ENCODE data around the gene MVB12B. TPM values are rescaled to one million over a fixed set of nuclear protein-coding genes. Genes with fewer than 3 reads are reported as not detected.

MVB12B gene
- total RNA-seq, 1 donor from 2014 or later, result 16.5 TPM

GRCh38 chr9:126417684-126418083 is 91.1 kb downstream of the MVB12B start:
- intact Hi-C loops (cut with DNase I), result no loop called here
- H3K4me3 ChIP-seq, result no peak overlapping the region
- H3K9me3 ChIP-seq, result no peaks in the 10 kb centered on the region
- peaks cover 0 to 7% of the 10 kb centered on the region in 2 donors for H3K36me3 ChIP-seq
- TF ChIP-seq POLR2A (IDR thresholded peaks at IDR 0.05) (no peak), CTCF (IDR thresholded peaks at IDR 0.05) (no peak), POLR2AphosphoS5 (IDR thresholded peaks at IDR 0.05; ENCODE audit: insufficient read depth in 1 of 2, low read depth in 1 of 2) (no peak)
- H3K27me3 ChIP-seq, result no peaks in the 10 kb centered on the region
- DNase-seq (ENCODE audit: extremely low spot score in 2 of 2), result no peak
- H3K4me1 ChIP-seq, result peaks cover under 1% of the 10 kb centered on the region
- H3K27ac ChIP-seq, result no peak overlapping the region

GRCh38 chr9:126418608-126419007 is 92.0 kb downstream of the MVB12B start:
- no peak for DNase-seq (ENCODE audit: extremely low spot score in 2 of 2)
- no peak overlapping the region for H3K27ac ChIP-seq
- no peaks in the 10 kb centered on the region for H3K27me3 ChIP-seq
- H3K36me3 ChIP-seq, result peaks cover 0 to 7% of the 10 kb centered on the region in 2 donors
- H3K4me1 ChIP-seq, result no peaks in the 10 kb centered on the region
- H3K9me3 ChIP-seq, result no peaks in the 10 kb centered on the region
- H3K4me3 ChIP-seq, result no peak overlapping the region
- intact Hi-C loops (cut with DNase I), result no loop called here
- TF ChIP-seq POLR2A (IDR thresholded peaks at IDR 0.05) (no peak), POLR2AphosphoS5 (IDR thresholded peaks at IDR 0.05; ENCODE audit: insufficient read depth in 1 of 2, low read depth in 1 of 2) (no peak), CTCF (IDR thresholded peaks at IDR 0.05) (no peak)

DNA sequence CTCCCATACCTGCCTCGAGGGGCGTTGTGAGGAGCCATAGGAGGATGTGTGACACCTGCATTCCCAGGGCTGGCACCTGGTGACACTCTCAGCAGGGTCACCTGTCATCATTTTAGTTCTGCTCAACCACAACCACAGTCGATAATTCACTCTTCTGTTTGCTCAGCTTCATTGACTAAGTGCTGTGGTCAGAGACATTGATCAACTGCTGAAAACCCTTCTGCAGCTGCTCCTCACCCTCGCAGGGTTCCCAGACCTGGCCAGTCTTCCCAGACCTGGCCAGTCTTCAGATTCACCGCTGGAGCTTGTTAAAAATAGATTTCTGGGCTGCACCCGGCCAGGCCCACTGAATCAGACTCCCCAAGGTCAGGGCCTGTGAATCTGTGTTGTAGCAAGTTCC is 92.8 kb downstream of the MVB12B start:
- Histone ChIP-seq H3K36me3 (peaks cover 0 to 7% of the 10 kb centered on the region in 2 donors), H3K27me3 (no peaks in the 10 kb centered on the region), H3K27ac (no peak overlapping the region), H3K9me3 (no peaks in the 10 kb centered on the region), H3K4me1 (no peaks in the 10 kb centered on the region), H3K4me3 (no peak overlapping the region)
- intact Hi-C loops (cut with DNase I), result no loop called here
- no peak for DNase-seq (ENCODE audit: extremely low spot score in 2 of 2)
- no peak for TF ChIP-seq CTCF (IDR thresholded peaks at IDR 0.05)
- no peak for TF ChIP-seq POLR2AphosphoS5 (IDR thresholded peaks at IDR 0.05; ENCODE audit: insufficient read depth in 1 of 2, low read depth in 1 of 2)
- no peak for TF ChIP-seq POLR2A (IDR thresholded peaks at IDR 0.05)

DNA sequence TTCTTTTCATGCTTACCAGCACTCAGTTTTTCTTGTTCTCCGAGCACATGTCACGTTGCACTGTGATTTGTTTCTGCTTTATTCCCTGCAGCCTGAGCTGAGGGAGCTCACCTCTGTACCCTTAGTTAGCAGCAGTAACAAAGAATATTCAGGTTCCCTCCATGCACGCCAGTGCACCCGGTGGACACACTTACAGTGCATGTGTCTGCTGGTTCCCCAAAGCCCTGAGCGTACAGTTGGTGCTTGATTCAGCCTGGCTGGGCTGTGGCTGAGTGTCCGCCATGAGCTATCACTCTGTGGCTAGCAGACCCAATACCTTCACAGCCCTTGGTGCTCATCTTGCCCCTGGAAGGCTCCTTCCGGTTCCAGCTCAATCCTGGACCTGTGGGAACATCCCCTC is 93.5 kb downstream of the MVB12B start:
- no peaks in the 10 kb centered on the region for H3K27me3 ChIP-seq
- DNase-seq (ENCODE audit: extremely low spot score in 2 of 2), result no peak
- H3K27ac ChIP-seq, result no peak overlapping the region
- H3K36me3 ChIP-seq, result peaks cover 0 to 7% of the 10 kb centered on the region in 2 donors
- intact Hi-C loops (cut with DNase I), result no loop called here
- no peaks in the 10 kb centered on the region for H3K9me3 ChIP-seq
- TF ChIP-seq POLR2AphosphoS5 (IDR thresholded peaks at IDR 0.05; ENCODE audit: insufficient read depth in 1 of 2, low read depth in 1 of 2) (no peak), CTCF (IDR thresholded peaks at IDR 0.05) (no peak), POLR2A (IDR thresholded peaks at IDR 0.05) (no peak)
- H3K4me3 ChIP-seq, result no peak overlapping the region
- no peaks in the 10 kb centered on the region for H3K4me1 ChIP-seq

GRCh38 chr9:126420643-126421564 is 94.3 kb downstream of the MVB12B start:
- peaks cover 0 to 7% of the 10 kb centered on the region in 2 donors for H3K36me3 ChIP-seq
- intact Hi-C loops (cut with DNase I), result no loop called here
- no peaks in the 10 kb centered on the region for H3K27me3 ChIP-seq
- H3K4me3 ChIP-seq, result no peak overlapping the region
- no peaks in the 10 kb centered on the region for H3K9me3 ChIP-seq
- no peak overlapping the region for H3K27ac ChIP-seq
- no peak for TF ChIP-seq CTCF (IDR thresholded peaks at IDR 0.05)
- H3K4me1 ChIP-seq, result no peaks in the 10 kb centered on the region
- DNase-seq (ENCODE audit: extremely low spot score in 2 of 2), result no peak

Measured in vagina (tissue), 2 donors.